Pancreas (tissue), 10 donors: Measurements from ENCODE around the gene RAMACL. TPM values are rescaled to one million over a fixed set of nuclear protein-coding genes. Genes with fewer than 3 reads are reported as not detected.
"Not testable (repeated sequence)": the region's sequence is repeated elsewhere in the genome, so short reads cannot be mapped to it uniquely, and the experiment has no call there.

ENCODE experiments used
- ATAC-seq, 4 donors: fragments of 200-7000 bp; cut with Tn5 transposase; one replicate each; pipeline versions ENCODE4 v1.8.0 to v1.9.1; 2020; ENCODE audit warnings: mild to moderate bottlenecking in 4 of 4, moderate library complexity in 4 of 4
- DNase-seq, 6 donors: peaks; one replicate each; pipeline ENCODE4 v3.0.0-alpha.2; 2020
- FAIRE-seq: peaks from 2 replicates; lab custom pipeline; 2012; peaks lifted over from hg19 to GRCh38; lab: Jason Lieb, UNC
- H3K27ac ChIP-seq, 4 donors: fragments of 200-600 bp; sonication (generic); 1 replicate in 3 of 4; 2 replicates in 1 of 4; pipeline versions ENCODE4 v1.5.0 to v1.8.0; 2020
- H3K27me3 ChIP-seq, 4 donors: fragments of 200-600 bp; one replicate each; pipeline ENCODE4 v1.8.0; 2021
- H3K36me3 ChIP-seq, 3 donors: fragments of 200-600 bp; sonication (generic) in 1 of 3; one replicate each; pipeline versions ENCODE4 v1.5.0 to v1.8.0; 2020 to 2021
- H3K4me1 ChIP-seq, 3 donors: fragments of 200-600 bp; one replicate each; pipeline ENCODE4 v1.8.0; 2021
- H3K4me3 ChIP-seq, 4 donors: fragments of 200-600 bp; sonication (generic) in 2 of 4; one replicate each; pipeline versions ENCODE4 v1.5.0 to v1.8.0; 2020 to 2021
- H3K9me3 ChIP-seq, 4 donors: fragments of 200-600 bp; one replicate each; pipeline ENCODE4 v1.8.0; 2021
- CTCF ChIP-seq, 4 donors: fragments of 200-600 bp; sonication (generic) in 3 of 4; IDR thresholded peaks; one replicate each; pipeline versions ENCODE4 v1.5.0 to v1.8.0; 2021; ENCODE audit warnings: antibody characterized with exemption in 4 of 4
- WGBS, 2 donors: extraction: QIAGEN DNeasy Blood & Tissue Kit; methylation state at CpG; one replicate each; pipeline ENCODE4 v1.1.7; 2013; 5-methylcytosine and 5-hydroxymethylcytosine counted together
- intact Hi-C, 3 donors: fragments of 100-400 bp; cut with DNase I; formaldehyde crosslinking; loops; one replicate each; pipeline versions ENCODE4 v1.11.1 to v1.14.2; 2022
- polyA plus RNA-seq, 2 donors: library from polyadenylated mRNA; stranded (reverse); fragments of 200-250 nt; gene quantifications; one replicate each; pipeline ENCODE4 v1.2.3, GENCODE V29; 2013
- total RNA-seq, 6 donors: library from RNA; stranded (reverse); fragmentation: NEBNext Ultra II Directional in 4 of 6; extraction: Animal tissue kit (Norgen Biotek cat#: 25700) in 4 of 6; gene quantifications; one replicate each; pipeline versions ENCODE4 v1.2.1 to v1.2.4, GENCODE V29; 2021 to 2023
- donor health status: healthy with polysubstance abuse.
- donor health status: DM: no; HTN: no; CAD: no; lungs with moderate emphysema.
- donor health status: DM: no; HTN: no; CAD: no.
- donor health status: control.
- donor health status: control.
- donor health status: Bipolar disorder and iron deficiency.
- donor health status: DM: yes; HTN: yes; CAD: no.
- donor health status: DM: no; HTN: no; CAD: no.
- donor health status: DM: no; HTN: no; CAD: no.
- donor health status: DM: yes; HTN: yes; CAD: no.

Gene RAMACL
- total and polyA plus RNA-seq, 8 donors, result 0.33 to 3.1 (median 1.0) TPM

GRCh38 chr6:166584853-166585429 lies 1.5 kb downstream of the RAMACL start:
- intact Hi-C loops, result no loop called here
- DNase-seq (no peak), ATAC-seq (no peak), FAIRE-seq (no peak)
- Histone ChIP-seq H3K4me1 (no peaks in the 10 kb centered on the region), H3K27me3 (no peaks in the 10 kb centered on the region), H3K9me3 (no peaks in the 10 kb centered on the region), H3K27ac (no peak overlapping the region), H3K36me3 (no peaks in the 10 kb centered on the region), H3K4me3 (no peak overlapping the region)
- 89 to 92% methylated on average over 12 of the region's 12 CpGs for WGBS, 2 donors
- TF ChIP-seq CTCF (IDR thresholded peaks at IDR 0.05), result no peak

GRCh38 chr6:166584155-166584554 lies 2.3 kb downstream of the RAMACL start:
- no peak overlapping the region for H3K27ac ChIP-seq
- H3K4me1 ChIP-seq, result no peaks in the 10 kb centered on the region
- DNase-seq (no peak), ATAC-seq (no peak), FAIRE-seq (no peak)
- H3K4me3 ChIP-seq, result no peak overlapping the region
- H3K9me3 ChIP-seq, result no peaks in the 10 kb centered on the region
- no peaks in the 10 kb centered on the region for H3K36me3 ChIP-seq
- intact Hi-C loops, result no loop called here
- TF ChIP-seq CTCF (IDR thresholded peaks at IDR 0.05), result no peak
- no peaks in the 10 kb centered on the region for H3K27me3 ChIP-seq
- WGBS, 2 donors, result 87 to 90% methylated on average over 3 of the region's 3 CpGs

GRCh38 chr6:166583230-166583965 lies 3.1 kb downstream of the RAMACL start:
- FAIRE-seq (no peak), ATAC-seq (no peak), DNase-seq (no peak)
- no peak overlapping the region for H3K27ac ChIP-seq
- intact Hi-C loops, result no loop called here
- no peaks in the 10 kb centered on the region for H3K4me1 ChIP-seq
- H3K27me3 ChIP-seq, result no peaks in the 10 kb centered on the region
- no peaks in the 10 kb centered on the region for H3K36me3 ChIP-seq
- H3K9me3 ChIP-seq, result no peaks in the 10 kb centered on the region
- no peak overlapping the region for H3K4me3 ChIP-seq
- no peak for TF ChIP-seq CTCF (IDR thresholded peaks at IDR 0.05)
- 88 to 90% methylated on average over 15 of the region's 15 CpGs for WGBS, 2 donors

- no peak overlapping the region for H3K27ac ChIP-seq
- DNase-seq (no peak), ATAC-seq (no peak), FAIRE-seq (no peak)
- no peaks in the 10 kb centered on the region for H3K27me3 ChIP-seq
- no peaks in the 10 kb centered on the region for H3K36me3 ChIP-seq
- H3K9me3 ChIP-seq, result no peaks in the 10 kb centered on the region
- intact Hi-C loops, result no loop called here
- H3K4me3 ChIP-seq, result no peak overlapping the region
- H3K4me1 ChIP-seq, result no peaks in the 10 kb centered on the region
- WGBS, 2 donors, result 95 to 97% methylated on average over 6 of the region's 6 CpGs
- TF ChIP-seq CTCF (IDR thresholded peaks at IDR 0.05), result no peak
Observed at GRCh38 chr6:166582258-166582657, 4.2 kb downstream of the RAMACL start.

GRCh38 chr6:166581801-166582200 lies 4.7 kb downstream of the RAMACL start:
- H3K27me3 ChIP-seq, H3K4me3 ChIP-seq, H3K4me1 ChIP-seq, H3K9me3 ChIP-seq, intact Hi-C loops, H3K36me3 ChIP-seq, DNase-seq, ATAC-seq, H3K27ac ChIP-seq, FAIRE-seq: not testable (repeated sequence)
- 93 to 98% methylated on average over 8 of the region's 8 CpGs for WGBS, 2 donors
